PC-9 (cell line): ENCODE results near the gene LSM7. TPM values are rescaled to one million over a fixed set of nuclear protein-coding genes. Genes with fewer than 3 reads are reported as not detected.

Experiments used
- BruUV-seq: library from RNA; stranded (reverse); fragments of 400-500 nt; replicated peaks from 2 replicates; lab custom pipeline; 2021; lab: Mats Ljungman, UMichigan
- CTCF ChIA-PET: fragments of 300-600 bp; sonication (Branson Sonifier 250); formaldehyde crosslinking; loops from one replicate; lab custom pipeline; 2022; ENCODE audit warnings: antibody characterized with exemption; lab: Charles Lee
- POLR2A ChIA-PET: fragments of 300-600 bp; sonication (Branson Sonifier 250); formaldehyde crosslinking; loops from one replicate; lab custom pipeline; 2022; ENCODE audit warnings: antibody characterized with exemption; ENCODE audit not compliant: unreplicated experiment; lab: Charles Lee
- DNase-seq, 2 experiments: peaks; one replicate each; pipeline versions ENCODE4 v3.0.0 to v3.0.0-alpha.2; 2015 to 2022; ENCODE audit warnings: mixed read lengths in 1 of 2
- H2AFZ ChIP-seq: fragments of 200-600 bp; sonication (generic); 2 replicates; pipeline ENCODE4 v1.8.1; 2017; ENCODE audit warnings: antibody characterized with exemption
- H3F3A ChIP-seq: fragments of 200-600 bp; sonication (generic); 2 replicates; pipeline ENCODE4 v1.8.1; 2017; ENCODE audit warnings: antibody characterized with exemption, mild to moderate bottlenecking, low read depth; ENCODE audit not compliant: insufficient read depth
- H3K27ac ChIP-seq: fragments of 200-600 bp; sonication (generic); 2 replicates; pipeline ENCODE4 v1.6.1; 2016; ENCODE audit warnings: mixed run types
- H3K27me3 ChIP-seq: fragments of 200-600 bp; sonication (generic); 2 replicates; pipeline ENCODE4 v1.6.1; 2016; ENCODE audit warnings: low read depth, mixed run types; ENCODE audit not compliant: insufficient read depth
- H3K36me3 ChIP-seq: fragments of 200-600 bp; sonication (generic); 2 replicates; pipeline ENCODE4 v1.6.1; 2016; ENCODE audit warnings: low read depth, mixed run types
- H3K4me1 ChIP-seq: fragments of 200-600 bp; sonication (generic); replicated peaks from 2 replicates; pipeline ENCODE4 v1.6.1; 2016; ENCODE audit warnings: mixed run types; ENCODE audit not compliant: insufficient read depth
- H3K4me2 ChIP-seq: fragments of 200-600 bp; sonication (generic); 2 replicates; pipeline ENCODE4 v1.6.1; 2017; ENCODE audit warnings: mixed run types
- H3K4me3 ChIP-seq: fragments of 200-600 bp; sonication (generic); 2 replicates; pipeline ENCODE4 v1.6.1; 2016; ENCODE audit warnings: mixed run types
- H3K79me2 ChIP-seq: fragments of 200-600 bp; sonication (generic); 2 replicates; pipeline ENCODE4 v1.6.1; 2017; ENCODE audit warnings: low read depth, mixed run types
- H3K9me2 ChIP-seq: fragments of 200-600 bp; sonication (generic); 2 replicates; pipeline ENCODE4 v1.8.1; 2017; ENCODE audit warnings: mild to moderate bottlenecking; ENCODE audit not compliant: insufficient read depth
- H3K9me3 ChIP-seq: fragments of 200-600 bp; sonication (generic); 2 replicates; pipeline ENCODE4 v1.8.1; 2016; ENCODE audit warnings: low read depth; ENCODE audit not compliant: insufficient read depth
- H4K20me1 ChIP-seq: fragments of 200-600 bp; sonication (generic); 2 replicates; pipeline ENCODE4 v1.8.1; 2017; ENCODE audit not compliant: insufficient read depth
- EZH2 ChIP-seq: fragments of 200-600 bp; sonication (generic); IDR thresholded peaks from 2 replicates; pipeline ENCODE4 v1.8.0; 2017; ENCODE audit warnings: antibody characterized with exemption, low read depth
- intact Hi-C: fragments of 100-400 bp; cut with micrococcal nuclease; formaldehyde crosslinking; loops from one replicate; pipeline ENCODE4 v1.10.0; 2022; ENCODE audit not compliant: unreplicated experiment
- total RNA-seq: library from RNA; stranded (reverse); gene quantifications from 2 replicates; pipeline ENCODE4 v1.2.3, GENCODE V29; 2021
- TF ChIP-seq, protein P1 (sequence below): fragments of 200-600 bp; sonication (generic); conservative IDR thresholded peaks from 2 replicates; pipeline ENCODE4 v1.6.1; 2017; ENCODE audit warnings: mixed run types, antibody characterized with exemption, mild to moderate bottlenecking, moderate library complexity

LSM7 gene
- total RNA-seq, 1 experiment from 2014 or later: 80.2 TPM

- POLR2A ChIA-PET: no interaction called here
- Histone ChIP-seq H3K36me3 (no peaks in the 10 kb centered on the region), H3F3A (no peaks in the 10 kb centered on the region), H3K9me3 (no peaks in the 10 kb centered on the region), H3K4me2 (no peak overlapping the region), H3K4me3 (no peak overlapping the region), H3K9me2 (no peaks in the 10 kb centered on the region), H3K27ac (no peak overlapping the region), H3K79me2 (no peaks in the 10 kb centered on the region), H3K4me1 (no peaks in the 10 kb centered on the region), H4K20me1 (no peaks in the 10 kb centered on the region), H3K27me3 (no peaks in the 10 kb centered on the region), H2AFZ (no peak overlapping the region)
- intact Hi-C loops: no loop called here
- CTCF ChIA-PET: no interaction called here
- no peak for DNase-seq
- BruUV-seq: no TSS peak
- TF ChIP-seq EZH2: no peak
- TF ChIP-seq, protein P1, sequence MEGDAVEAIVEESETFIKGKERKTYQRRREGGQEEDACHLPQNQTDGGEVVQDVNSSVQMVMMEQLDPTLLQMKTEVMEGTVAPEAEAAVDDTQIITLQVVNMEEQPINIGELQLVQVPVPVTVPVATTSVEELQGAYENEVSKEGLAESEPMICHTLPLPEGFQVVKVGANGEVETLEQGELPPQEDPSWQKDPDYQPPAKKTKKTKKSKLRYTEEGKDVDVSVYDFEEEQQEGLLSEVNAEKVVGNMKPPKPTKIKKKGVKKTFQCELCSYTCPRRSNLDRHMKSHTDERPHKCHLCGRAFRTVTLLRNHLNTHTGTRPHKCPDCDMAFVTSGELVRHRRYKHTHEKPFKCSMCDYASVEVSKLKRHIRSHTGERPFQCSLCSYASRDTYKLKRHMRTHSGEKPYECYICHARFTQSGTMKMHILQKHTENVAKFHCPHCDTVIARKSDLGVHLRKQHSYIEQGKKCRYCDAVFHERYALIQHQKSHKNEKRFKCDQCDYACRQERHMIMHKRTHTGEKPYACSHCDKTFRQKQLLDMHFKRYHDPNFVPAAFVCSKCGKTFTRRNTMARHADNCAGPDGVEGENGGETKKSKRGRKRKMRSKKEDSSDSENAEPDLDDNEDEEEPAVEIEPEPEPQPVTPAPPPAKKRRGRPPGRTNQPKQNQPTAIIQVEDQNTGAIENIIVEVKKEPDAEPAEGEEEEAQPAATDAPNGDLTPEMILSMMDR: no peak
These were observed 41.8 kb downstream of the LSM7 start for GRCh38 chr19:2286402-2287140.

DNA sequence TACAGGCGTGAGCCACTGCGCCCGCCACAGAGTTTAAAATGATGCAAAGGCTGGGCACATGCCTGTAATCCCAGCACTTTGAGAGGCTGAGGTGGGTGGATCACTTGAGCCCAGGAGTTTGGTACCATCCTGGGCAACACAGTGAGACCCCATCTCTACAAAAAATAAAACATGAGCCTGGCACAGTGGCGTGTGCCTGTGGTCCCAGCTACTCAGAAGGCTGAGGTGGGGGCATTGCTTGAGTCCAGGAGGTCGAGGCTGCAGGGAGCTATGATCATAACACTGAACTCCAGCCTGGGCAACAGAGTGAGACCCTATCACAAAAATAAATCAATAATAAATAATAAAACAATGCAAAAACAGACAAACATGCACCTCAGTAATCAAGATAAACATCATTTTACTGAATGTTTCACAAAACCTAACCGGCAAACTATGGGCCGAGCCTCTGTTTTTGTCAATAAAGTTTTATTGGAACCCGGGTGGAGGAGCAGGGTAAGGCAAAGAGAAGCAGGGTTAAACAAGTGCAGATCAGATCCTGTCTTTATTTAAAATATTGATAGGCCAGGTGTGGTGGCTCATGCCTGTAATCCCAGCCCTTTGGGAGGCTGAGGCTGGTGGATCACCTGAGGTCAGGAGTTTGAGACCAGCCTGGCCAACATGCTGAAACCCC is 44.4 kb downstream of the LSM7 start:
- no peaks in the 10 kb centered on the region for H3K27me3 ChIP-seq
- no peaks in the 10 kb centered on the region for H4K20me1 ChIP-seq

DNA sequence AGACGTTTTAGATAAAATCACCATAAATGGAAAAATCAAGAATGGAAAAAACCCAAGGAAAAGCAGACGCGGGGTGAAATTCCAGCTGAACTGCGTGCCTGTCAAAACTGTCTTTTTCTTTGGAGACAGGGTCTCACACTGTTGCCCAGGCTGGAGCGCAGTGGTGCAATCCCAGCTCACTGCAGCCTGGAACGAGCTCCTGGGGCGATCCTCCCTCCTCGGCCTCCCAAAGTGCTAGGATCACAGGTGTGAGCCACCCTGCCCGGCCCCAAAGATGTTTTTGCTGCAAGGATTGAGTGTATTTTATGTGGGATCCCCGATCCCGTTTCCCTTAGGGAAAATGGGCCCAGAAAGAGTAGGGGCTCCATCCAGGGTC is 45.5 kb downstream of the LSM7 start:
- Histone ChIP-seq H3K9me3 (no peaks in the 10 kb centered on the region), H3K36me3 (no peaks in the 10 kb centered on the region), H3K4me3 (no peak overlapping the region), H3K27ac (no peak overlapping the region), H3F3A (no peaks in the 10 kb centered on the region), H2AFZ (no peak overlapping the region), H3K27me3 (no peaks in the 10 kb centered on the region), H3K4me2 (no peak overlapping the region), H3K4me1 (no peaks in the 10 kb centered on the region), H3K79me2 (no peaks in the 10 kb centered on the region), H4K20me1 (no peaks in the 10 kb centered on the region), H3K9me2 (no peaks in the 10 kb centered on the region)
- TF ChIP-seq EZH2: no peak
- TF ChIP-seq, protein P1: no peak
- BruUV-seq: no TSS peak
- ChIA-PET POLR2A (interaction anchor here (0.6 kb wide), 1 partner anchor 8 kb away, joined by 6 read pairs; no protein-coding TSS in a partner anchor), CTCF (no interaction called here)
- no peak for DNase-seq
- intact Hi-C loops: no loop called here

More for the DNA sequence above, 44.4 kb downstream of the LSM7 start:
- no peak overlapping the region for H3K27ac ChIP-seq
- no peaks in the 10 kb centered on the region for H3K9me3 ChIP-seq
- TF ChIP-seq EZH2: no peak
- TF ChIP-seq, protein P1: no peak
- no peak for DNase-seq
- H2AFZ ChIP-seq: no peak overlapping the region
- H3K4me1 ChIP-seq: no peaks in the 10 kb centered on the region
- no peaks in the 10 kb centered on the region for H3K9me2 ChIP-seq
- H3K4me3 ChIP-seq: no peak overlapping the region
- no peaks in the 10 kb centered on the region for H3K79me2 ChIP-seq
- no TSS peak for BruUV-seq
- CTCF ChIA-PET: no interaction called here
- POLR2A ChIA-PET: no interaction called here
- intact Hi-C loops: no loop called here
- no peak overlapping the region for H3K4me2 ChIP-seq
- no peaks in the 10 kb centered on the region for H3K36me3 ChIP-seq
- H3F3A ChIP-seq: no peaks in the 10 kb centered on the region
